HG03469 (cell line): Measurements from ENCODE around the gene RIOK2.

ENCODE experiments used
- ATAC-seq: cut with Tn5 transposase; IDR thresholded peaks from one replicate; pipeline ENCODE4 v1.9.1; 2021; ENCODE audit warnings: mild to moderate bottlenecking, moderate library complexity, moderate number of reproducible peaks; ENCODE audit not compliant: unreplicated experiment

Gene RIOK2

DNA sequence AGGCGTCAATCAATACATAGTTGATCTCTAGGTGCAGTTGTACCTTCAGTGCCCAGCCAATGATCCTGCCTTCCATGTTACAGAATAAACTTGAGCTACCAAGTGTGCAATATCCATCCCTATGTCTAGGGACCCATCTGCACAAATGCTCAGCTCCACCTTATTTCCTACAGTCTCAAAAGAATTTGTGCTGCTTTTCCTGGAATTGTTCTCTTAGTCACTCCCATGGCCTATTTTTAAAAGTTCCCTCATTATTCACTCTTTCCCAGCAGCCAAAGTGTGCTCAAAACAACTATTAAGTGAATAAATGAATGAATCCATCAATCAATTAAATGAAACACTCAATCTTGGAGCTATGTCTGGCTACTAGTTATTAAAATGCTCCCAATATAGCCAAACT lies 55.3 kb downstream of the RIOK2 start:
- no peak for ATAC-seq

DNA sequence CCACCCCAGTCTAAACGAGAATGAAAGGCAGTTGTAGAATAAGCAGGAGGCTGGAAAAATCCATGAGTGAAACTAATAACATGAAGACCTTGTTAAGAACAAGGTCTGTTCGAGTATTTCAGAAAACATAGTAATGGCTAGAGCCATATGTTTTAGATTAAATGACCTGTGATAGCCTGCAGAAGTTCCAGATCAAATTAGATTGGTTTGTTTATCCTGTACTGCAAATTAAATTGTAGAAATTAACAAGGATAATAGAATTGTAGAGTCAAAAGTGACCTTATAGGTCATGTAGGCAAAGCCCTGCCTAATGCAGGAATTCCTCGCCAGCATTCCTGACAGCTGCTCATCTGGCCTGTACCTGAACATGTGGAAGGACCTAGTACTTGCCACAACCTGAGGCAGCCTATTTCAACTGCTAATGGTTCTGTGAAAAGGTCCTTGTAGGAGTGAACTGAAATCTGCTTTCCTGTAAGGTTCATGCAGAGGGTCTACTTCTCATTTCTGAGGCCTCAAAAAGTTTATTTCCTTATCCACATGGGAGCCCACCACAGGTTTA lies 57.8 kb downstream of the RIOK2 start:
- ATAC-seq = no peak

DNA sequence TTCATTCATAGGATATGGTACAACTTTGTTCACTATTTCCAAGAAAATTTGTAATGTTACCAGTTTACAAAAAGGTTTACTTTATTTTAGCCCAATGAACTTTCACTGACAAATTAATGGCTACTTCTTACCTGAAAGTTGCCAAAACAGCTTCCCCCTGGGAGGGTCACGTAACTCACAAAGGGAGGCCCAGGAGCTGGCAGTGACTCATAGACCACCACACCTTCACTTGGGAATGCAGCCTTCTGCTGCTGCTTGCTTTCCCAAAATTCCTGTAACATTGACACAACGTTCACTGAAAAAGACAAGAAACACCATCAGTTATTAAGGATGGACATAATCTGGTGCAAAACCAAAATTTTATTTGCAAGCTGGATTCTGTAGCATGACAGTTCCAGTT lies 58.7 kb downstream of the RIOK2 start:
- no peak for ATAC-seq

DNA sequence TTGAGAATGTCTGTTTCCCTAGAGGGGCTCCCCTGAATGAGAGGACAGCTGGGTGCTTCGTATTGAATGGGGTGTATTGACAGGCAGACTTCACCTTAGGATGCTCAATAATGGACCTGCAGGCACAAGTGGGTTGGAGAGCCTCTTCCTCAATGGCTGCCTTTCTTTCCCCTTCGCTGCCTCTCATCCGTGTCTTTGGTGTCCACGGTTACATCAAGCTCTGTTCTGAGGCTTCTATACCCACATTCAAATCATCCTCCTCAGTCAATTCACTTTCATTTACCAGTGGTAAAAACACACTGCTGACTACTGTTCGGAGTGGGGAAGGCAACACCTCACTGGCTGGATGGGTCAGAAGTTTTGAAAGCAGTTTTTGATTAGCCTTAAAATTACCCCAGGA lies 61.2 kb downstream of the RIOK2 start:
- no peak for ATAC-seq

DNA sequence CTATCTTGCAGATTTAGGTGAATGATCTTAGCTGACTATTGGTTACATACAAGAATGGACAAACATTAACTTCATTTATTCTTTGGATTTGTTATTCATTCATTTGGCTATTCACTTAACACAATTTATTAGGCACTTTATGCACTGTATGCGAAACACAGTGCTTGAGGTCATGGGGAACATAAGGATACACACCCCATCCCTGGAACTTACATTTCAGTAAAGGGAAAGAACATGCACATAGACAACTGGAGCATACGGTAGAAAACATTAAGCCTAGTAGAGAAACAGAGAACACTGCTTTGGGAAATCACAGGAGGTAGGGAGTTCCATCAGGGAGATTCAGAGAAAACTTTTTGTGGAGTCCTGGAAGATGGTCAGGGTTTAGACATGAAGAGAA lies 62.9 kb downstream of the RIOK2 start:
- no peak for ATAC-seq

DNA sequence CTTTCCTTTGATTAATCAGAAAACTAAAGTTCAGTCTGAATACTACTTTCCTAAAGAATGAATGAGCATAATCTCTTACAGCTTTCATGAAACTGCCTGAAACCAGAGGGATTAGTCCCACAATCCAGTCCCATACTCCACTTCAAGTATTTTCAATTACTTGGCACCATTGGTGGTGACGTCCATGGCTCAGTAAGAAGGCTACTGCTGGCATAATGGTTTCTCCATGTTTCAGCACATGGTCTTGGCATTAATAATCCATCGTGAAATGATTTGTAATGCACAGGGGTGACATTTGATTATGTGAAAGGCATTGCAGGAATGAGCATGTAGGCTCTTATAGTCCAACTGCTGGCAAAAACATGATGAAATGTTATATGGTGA lies 64.0 kb downstream of the RIOK2 start:
- ATAC-seq = no peak

DNA sequence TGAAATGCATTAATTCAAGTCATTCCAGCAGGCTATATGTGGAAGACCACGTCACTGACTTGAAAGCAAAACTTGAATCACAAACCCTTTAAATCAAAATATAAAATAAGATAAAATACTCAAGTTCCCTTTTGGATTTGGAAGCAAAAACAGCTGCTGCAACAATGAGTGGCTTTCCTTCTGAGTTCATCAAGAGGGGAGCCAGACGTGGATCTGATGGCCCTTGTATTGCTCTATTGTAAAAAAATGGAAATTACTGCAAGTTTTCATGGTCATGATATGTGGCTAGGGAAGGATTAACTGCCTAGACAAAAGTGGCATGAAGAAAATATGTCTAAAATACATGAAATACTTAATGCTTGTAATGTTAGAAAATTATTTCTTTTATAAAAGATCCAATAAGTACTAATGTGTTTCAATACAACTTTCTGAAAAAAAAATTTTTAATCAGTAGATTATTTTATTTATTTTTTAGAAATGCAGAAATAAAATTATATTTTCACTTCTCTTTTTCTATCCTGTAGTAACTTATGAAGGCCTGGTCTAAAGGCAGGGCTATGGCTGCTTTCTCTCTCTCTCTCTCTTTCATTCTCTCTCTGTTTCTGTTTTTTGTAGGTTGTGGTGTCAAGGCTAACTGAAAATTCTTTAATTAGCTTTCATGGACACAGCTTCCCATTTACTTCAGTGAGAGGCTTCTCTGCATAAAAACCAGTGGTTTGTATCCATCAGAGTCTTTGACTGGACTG lies 64.6 kb downstream of the RIOK2 start:
- ATAC-seq = peak; percentile 52

DNA sequence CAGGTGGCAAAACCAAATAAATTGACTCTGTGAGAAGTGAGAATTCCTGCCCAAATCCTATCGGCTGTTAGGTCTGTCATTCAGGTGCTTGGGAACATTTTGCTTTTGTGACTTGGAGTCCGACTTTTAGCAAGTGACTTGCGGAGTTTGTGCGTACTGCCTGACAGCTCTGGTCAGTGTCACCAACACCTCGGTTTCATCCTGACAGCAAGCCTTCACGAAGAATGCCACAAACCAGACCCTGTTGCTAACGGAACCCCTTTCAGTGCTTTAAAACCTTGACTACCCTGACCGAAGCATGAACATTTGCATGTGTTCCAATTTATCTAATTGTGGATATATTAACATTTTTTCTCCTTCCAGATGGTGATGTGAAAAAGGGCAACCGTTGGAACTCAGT lies 67.1 kb downstream of the RIOK2 start:
- ATAC-seq = no peak

DNA sequence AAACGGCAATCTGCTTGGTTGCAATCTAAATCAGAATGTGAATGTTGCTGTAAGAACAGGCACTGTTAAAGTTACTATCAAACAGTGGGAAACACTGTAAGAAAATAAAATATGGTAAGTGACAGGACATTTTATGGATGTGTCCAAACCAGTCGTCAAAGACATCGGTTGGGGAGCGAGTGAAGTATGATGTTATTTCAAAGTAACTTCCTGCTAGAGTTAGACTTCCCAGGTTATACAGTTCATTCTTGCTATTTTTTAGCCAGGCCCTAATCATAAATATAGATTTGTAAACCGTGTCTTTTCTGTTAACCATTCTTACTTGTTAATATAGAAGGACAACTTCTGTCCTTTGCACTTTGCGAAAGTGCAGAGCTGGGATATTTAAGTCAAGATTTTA lies 70.8 kb downstream of the RIOK2 start:
- ATAC-seq = no peak

DNA sequence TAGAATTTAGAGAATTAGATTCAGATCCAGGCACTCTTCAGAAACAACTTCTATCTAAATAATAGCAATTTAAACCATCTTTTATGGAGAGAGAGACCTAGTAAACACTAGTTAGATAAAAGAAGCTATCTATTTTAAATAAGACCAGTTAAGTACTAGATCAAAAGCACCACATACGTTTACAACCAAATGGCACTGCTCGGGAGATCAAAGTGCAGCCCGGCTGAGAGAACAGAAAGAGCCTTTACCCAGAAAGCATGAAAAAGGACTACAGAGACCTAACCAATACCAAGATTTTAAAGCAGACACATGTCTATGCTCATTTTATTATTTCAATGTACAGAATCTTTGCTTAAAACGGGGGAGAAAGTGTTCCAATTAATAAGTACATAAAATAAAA lies 71.4 kb downstream of the RIOK2 start:
- no peak for ATAC-seq

DNA sequence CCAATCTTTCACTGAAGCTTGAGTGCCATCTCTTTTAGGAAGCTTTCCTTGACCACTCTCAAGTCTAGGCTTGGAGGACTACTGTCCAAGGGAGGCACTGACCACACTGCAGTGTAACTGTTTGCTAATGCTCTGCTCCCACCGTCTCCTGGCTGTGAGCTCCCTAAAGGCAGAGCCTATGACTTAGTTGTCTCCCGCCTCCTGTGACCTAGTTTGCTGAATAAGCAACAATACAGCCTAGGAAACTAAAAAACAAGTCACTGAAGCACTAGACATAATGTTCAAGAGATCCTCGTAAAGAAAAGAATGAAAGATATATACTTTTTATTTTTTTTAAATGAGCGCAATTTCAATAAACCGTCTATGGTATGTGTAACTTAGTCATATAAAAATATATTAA lies 72.0 kb downstream of the RIOK2 start:
- no peak for ATAC-seq
